Measurements from ENCODE around the gene SUSD1.

- TF ChIP-seq REST (tag by site-specific recombination; IDR thresholded peaks at IDR 0.05), result no peak
- TF ChIP-seq BCL11A (tag by site-specific recombination; IDR thresholded peaks at IDR 0.05; ENCODE audit: low read depth), result no peak
- no peak for TF ChIP-seq GLI2 (tag by site-specific recombination; IDR thresholded peaks at IDR 0.05; ENCODE audit: borderline replicate concordance, low read depth)
- TF ChIP-seq ZNF341 (tag by site-specific recombination; IDR thresholded peaks at IDR 0.05; ENCODE audit: low read depth), result no peak
- no peak for TF ChIP-seq ZNF521 (tag by site-specific recombination; IDR thresholded peaks at IDR 0.05)
- TF ChIP-seq PATZ1 (tag by site-specific recombination; IDR thresholded peaks at IDR 0.05), result no peak
- no peak for TF ChIP-seq CTCF (tag by site-specific recombination; IDR thresholded peaks at IDR 0.05)
- no peak for TF ChIP-seq REPIN1 (tag by site-specific recombination; IDR thresholded peaks at IDR 0.05; ENCODE audit: low read depth)
- TF ChIP-seq ZNF473 (tag by site-specific recombination; IDR thresholded peaks at IDR 0.05), result no peak
- TF ChIP-seq KLF8 (tag by site-specific recombination; IDR thresholded peaks at IDR 0.05), result no peak
- TF ChIP-seq BCL6B (tag by site-specific recombination; IDR thresholded peaks at IDR 0.05), result no peak
- TF ChIP-seq, protein P1, sequence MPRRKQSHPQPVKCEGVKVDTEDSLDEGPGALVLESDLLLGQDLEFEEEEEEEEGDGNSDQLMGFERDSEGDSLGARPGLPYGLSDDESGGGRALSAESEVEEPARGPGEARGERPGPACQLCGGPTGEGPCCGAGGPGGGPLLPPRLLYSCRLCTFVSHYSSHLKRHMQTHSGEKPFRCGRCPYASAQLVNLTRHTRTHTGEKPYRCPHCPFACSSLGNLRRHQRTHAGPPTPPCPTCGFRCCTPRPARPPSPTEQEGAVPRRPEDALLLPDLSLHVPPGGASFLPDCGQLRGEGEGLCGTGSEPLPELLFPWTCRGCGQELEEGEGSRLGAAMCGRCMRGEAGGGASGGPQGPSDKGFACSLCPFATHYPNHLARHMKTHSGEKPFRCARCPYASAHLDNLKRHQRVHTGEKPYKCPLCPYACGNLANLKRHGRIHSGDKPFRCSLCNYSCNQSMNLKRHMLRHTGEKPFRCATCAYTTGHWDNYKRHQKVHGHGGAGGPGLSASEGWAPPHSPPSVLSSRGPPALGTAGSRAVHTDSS (tag by site-specific recombination; IDR thresholded peaks at IDR 0.05), result no peak
Measured at GRCh38 chr9:112118009-112118408, 57.1 kb downstream of the SUSD1 start.

Data from HEK293 (cell line).